Ramos (cell line): ENCODE measurements around the gene GABBR1.

ENCODE experiments used
- in situ Hi-C: fragments of 300-500 bp; cut with MboI; formaldehyde crosslinking; loops from one replicate; pipeline ENCODE4 v1.14.3; 2022; ENCODE audit warnings: low sequenced_read_pairs; ENCODE audit not compliant: unreplicated experiment

Gene GABBR1

GRCh38 chr6:29584821-29585220 is 48.2 kb downstream of the GABBR1 start, which contains the start of gene OR2H2:
OR2H2 (plus strand) TSS chr6:29585121; CDS start chr6:29587945, 2,824 bp downstream.
- in situ Hi-C loops, result loop anchor here (25.0 kb wide), 2 partner anchors 773 to 898 kb away; no protein-coding TSS in a partner anchor

- in situ Hi-C loops, result loop anchor here (25.0 kb wide), 2 partner anchors 765 to 890 kb away; no protein-coding TSS in a partner anchor
These were observed 55.4 kb downstream of the GABBR1 start for GRCh38 chr6:29577544-29577943.

GRCh38 chr6:29576056-29576455 is 56.9 kb downstream of the GABBR1 start:
- in situ Hi-C loops, result loop anchor here (25.0 kb wide), 2 partner anchors 764 to 889 kb away; no protein-coding TSS in a partner anchor

- in situ Hi-C loops, result no loop called here
These were observed 65.0 kb downstream of the GABBR1 start for GRCh38 chr6:29567991-29568390.

GRCh38 chr6:29567541-29567940 is 65.4 kb downstream of the GABBR1 start:
- in situ Hi-C loops, result no loop called here

GRCh38 chr6:29566856-29567255 is 66.1 kb downstream of the GABBR1 start:
- in situ Hi-C loops, result no loop called here

- in situ Hi-C loops, result no loop called here
These were observed 68.1 kb downstream of the GABBR1 start for GRCh38 chr6:29564875-29565274.

GRCh38 chr6:29563435-29563965 is 69.5 kb downstream of the GABBR1 start:
- in situ Hi-C loops, result no loop called here

GRCh38 chr6:29561606-29562181 is 71.3 kb downstream of the GABBR1 start:
- in situ Hi-C loops, result no loop called here

- in situ Hi-C loops, result no loop called here
These were observed 71.9 kb downstream of the GABBR1 start for GRCh38 chr6:29561091-29561490.

GRCh38 chr6:29559524-29560287 is 73.3 kb downstream of the GABBR1 start, which contains the start of gene UBD:
UBD (minus strand) TSS chr6:29559732; CDS start chr6:29559701, 31 bp downstream.
- in situ Hi-C loops, result no loop called here

- in situ Hi-C loops, result no loop called here
These were observed 74.4 kb downstream of the GABBR1 start for GRCh38 chr6:29558439-29559079.

- in situ Hi-C loops, result no loop called here
These were observed 75.7 kb downstream of the GABBR1 start for GRCh38 chr6:29557320-29557719.

GRCh38 chr6:29554764-29555163 is 78.2 kb downstream of the GABBR1 start:
- in situ Hi-C loops, result no loop called here

- in situ Hi-C loops, result no loop called here
These were observed 79.5 kb downstream of the GABBR1 start for GRCh38 chr6:29553268-29554057.

GRCh38 chr6:29552512-29553051 is 80.4 kb downstream of the GABBR1 start:
- in situ Hi-C loops, result no loop called here

GRCh38 chr6:29547573-29547972 is 85.4 kb downstream of the GABBR1 start:
- in situ Hi-C loops, result no loop called here

- in situ Hi-C loops, result no loop called here
These were observed 95.1 kb downstream of the GABBR1 start for GRCh38 chr6:29537714-29538403.

GRCh38 chr6:29532320-29532951 is 100.5 kb downstream of the GABBR1 start:
- in situ Hi-C loops, result no loop called here
